Activated naive CD4-positive, alpha-beta T cell treated with anti-CD3 and anti-CD28 coated beads, Interleukin-2, amount 50 U/mL, for 16 hours (primary cell): ENCODE measurements around the gene KCNK5.

Experiments
- DNase-seq: peaks from one replicate; pipeline ENCODE4 v3.0.0-alpha.2; 2020

The KCNK5 gene

DNA sequence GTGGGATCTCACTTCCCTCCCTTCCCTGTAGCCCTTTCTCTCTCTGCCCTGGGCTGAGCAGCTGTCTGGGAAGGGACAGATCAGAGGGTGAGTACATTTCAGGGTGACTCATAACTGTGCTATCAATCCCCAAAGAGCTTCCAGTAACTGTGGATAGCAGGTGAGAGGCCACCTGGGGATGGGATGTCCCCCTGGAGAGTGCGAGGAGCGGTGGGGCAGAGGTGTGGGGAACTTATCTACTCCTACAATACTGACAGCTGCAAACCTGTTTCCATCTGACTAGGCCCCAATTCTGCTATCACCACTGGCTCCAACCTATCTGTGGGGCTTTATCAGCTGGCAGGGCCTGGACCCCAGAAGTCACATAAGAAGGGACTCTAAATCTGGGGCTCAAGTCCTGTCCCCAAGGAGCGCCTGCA lies 32.6 kb downstream of the KCNK5 start:
- no peak for DNase-seq

DNA sequence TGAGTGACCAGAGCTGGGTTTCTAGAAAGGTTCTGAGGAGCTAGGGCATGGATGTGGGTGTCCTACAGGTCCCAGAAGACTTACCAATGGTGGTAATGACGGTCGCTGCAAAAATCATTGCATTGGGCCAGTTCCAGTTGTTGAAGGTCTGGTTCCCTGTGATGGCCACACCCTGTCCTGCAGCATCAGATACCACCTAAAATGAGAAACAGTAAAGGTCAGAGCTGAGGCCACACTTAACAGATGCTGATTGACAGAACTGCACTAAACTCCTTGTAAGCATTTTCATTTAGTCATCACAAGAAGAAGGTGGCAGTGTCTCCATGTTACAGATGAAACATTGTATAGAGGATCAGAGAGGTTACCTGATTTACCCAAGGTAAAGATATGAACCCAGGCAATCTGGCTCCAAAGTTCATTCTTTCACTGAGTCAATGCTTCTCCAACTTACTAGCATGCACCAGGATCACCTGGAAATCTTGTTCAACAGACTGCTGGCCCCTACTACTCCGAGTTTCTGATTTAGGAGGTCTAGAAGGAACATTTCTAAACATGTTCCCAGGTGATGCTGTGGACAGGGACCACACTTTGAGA lies 33.4 kb downstream of the KCNK5 start:
- no peak for DNase-seq

DNA sequence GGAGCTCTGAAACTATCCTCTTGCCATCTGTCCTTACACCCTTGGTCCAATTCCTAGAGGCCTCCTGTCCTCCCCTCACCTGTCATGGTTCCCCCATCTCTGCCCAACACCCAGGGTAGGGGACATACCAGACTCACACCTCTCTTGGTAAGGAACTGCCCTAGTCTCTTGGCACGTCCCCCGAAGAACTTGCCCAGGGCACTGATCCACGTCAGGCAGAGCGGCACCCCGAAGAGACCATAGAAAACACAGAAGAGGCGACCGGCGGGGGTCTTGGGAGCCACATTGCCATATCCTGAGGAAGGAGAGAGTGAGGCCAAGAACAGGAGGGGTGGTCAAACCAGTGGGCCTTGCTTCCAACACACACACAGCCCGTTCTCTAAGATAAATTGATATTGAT lies 34.8 kb downstream of the KCNK5 start:
- DNase-seq = no peak

DNA sequence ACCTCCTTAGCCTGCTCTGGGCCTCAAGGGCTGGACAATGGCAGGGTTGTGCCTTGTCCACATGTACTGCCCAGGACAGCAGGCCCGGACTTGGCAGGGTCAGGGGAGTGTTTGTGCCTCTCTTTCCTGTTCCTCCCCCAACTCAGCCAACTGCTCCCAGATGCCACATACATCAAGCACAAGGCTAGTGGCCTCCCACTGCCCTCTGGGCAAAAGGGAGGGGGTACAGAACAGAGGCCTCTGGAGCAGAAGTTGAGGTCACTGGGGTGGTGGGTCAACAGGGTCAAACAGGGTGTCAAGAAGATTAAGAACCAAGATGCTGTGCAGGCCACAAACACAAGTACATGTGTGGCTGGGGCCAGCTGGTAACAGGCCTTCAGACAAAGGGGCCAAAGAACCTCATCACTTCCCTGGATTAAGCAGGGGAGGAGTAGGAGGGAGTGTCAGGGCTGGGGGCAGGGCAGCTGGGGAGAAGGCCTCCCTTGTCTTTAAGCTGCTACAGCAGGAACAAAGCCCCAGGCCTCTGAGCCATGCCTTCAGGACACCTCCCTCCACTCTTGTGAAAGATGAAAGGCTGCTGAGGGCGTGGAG lies 36.0 kb downstream of the KCNK5 start:
- no peak for DNase-seq

DNA sequence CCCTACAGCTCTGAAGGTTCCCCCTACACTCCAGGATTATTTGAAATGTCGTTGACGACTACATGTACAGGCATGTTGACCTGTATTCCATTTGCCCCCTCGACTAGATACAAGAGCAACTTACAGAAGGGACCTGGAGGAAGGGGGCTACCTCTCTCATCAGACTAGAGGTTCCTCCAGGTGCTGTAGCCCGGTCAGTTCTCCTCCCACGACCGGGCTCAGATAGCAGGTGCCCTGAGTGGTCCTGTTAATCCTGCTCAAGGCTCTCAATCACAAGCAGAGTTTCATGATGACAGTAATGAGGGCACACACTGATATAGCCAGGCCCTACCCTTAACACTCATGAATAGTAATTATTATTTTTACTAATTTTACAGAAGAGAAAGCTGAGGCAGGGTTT lies 36.5 kb downstream of the KCNK5 start:
- no peak for DNase-seq

DNA sequence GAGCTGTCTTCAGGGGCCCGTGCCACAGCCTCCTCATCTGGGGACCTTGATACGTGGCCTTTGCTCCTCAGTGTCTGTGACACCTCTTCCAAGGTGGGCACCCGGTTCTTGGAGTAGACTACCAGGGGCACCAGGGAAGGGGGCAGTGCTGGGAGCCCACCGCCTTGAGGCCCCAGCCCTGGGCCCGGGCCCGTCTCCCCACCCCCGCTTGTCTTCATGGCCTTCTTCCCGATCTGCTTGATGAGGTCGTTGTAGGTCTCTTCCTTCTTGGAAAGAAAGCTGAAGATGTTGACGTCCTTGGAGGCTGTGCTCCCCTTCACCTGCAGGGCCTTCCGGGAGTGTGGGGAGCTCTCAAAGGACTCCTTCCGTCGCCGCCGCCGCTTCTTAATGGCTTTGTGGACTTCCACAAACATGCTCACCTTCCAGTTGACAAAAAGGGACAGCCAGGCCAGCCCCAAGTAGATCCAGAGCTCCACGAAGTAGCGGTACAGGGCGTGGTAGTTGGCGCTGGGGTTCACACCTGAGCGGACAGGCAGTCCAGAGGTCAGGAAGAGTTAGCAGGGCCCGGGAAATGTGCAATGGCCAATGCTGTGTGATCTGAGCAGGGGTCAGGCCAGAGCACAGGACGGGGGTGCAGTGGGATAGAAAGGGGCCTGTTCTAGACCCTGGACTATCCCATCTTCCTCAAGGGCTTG lies 37.9 kb downstream of the KCNK5 start:
- no peak for DNase-seq

DNA sequence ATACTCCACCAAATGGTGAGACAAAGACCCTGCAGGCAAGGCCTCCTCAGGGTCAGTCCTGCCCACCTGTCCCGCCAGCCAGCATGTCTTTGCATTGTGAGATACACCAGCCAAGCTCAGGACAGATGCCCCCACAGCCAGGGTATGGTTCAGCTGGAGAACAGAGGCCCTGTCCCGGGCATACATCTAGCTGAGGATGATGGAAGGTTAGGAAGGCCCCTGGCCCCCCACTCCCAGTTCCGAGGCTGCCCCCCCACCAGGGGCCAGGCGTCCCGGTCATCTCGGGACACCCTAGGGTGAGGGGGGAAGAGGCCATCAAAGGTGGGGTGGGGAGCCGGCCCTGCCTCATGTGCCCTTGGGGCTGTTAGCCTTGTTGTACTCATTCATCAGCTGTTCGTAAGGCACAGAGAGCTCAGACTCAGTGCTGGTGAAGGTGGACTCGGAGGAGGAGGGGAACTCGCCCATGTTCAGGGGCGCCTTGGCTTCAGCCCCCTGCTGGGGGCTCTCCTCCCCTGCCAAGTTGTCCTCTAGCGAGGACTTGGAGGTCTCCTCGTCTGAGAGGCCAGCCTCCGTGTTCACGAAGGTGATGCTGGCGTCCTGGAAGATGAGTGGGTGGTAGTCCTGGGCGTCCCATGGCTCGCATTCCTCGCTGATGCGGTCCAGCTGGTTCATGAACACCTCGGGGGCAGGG lies 38.6 kb downstream of the KCNK5 start:
- no peak for DNase-seq

DNA sequence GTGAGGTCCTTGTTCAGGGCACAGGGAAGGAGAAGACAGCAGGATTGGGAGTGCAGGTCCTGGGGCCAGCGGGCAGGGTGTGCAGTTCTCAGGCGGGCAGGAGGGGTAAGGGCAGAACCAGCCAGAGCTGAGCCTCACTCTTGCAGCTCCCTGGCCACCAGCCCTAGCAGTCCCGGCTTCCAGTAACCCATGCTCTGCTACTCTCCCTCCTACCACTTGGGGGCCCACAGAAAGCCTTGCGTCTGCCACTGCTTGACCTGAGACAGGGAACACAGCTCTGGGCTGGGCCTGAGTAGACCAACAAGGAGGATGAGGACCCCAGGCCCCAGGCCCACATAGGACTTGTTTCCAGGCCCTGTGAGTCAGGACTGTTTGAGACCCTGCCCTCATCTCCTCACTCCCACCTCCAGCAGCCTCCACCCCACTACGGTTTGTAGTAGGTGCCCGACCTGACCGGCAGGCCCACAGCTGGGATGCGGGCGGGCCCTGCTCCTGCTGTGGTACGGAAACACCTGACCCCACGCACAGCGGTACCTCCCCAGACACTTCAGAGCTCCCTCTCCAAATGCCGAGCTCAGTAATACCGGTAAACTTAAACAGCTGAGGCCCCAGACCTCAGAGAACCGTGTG lies 39.2 kb downstream of the KCNK5 start:
- DNase-seq = no peak

DNA sequence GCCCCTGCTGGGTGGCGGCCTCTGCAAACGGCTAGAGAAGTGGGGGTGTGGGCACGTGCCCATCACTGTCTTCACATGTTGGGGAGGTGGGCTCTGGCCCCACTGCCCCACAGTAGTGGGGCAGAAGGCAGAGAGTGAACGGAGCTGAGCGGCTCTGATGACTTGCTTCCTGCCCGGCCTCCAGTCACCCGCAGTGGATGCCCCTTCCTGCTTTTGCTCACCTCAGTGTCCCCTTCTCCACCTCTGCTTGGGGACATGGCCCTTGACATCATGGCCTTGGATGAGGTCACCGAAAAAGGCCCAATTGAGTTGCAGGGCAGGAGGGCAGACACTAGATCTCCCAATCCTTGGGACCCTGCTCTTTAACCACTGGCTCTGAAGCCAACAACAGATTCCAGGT lies 40.1 kb downstream of the KCNK5 start:
- DNase-seq = no peak

DNA sequence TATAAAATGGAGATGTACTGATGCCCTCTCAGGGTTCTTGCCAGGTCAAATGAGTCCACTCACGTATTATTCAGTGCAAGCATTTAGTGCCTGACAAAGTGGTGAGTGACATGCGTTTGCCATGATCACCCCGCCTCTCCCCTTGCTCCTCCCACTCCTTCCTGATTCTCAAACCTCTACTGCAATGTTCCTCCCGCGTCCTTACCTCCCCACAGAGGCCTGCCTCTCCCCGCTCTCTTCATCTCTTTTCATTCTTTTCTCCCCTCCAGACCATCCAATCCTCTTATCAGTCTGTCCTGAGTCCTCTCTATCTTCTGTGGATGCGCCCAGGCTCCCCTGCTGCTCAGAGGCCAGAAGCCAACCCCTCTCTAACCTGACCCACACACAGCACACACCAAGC lies 40.7 kb downstream of the KCNK5 start:
- DNase-seq = no peak

DNA sequence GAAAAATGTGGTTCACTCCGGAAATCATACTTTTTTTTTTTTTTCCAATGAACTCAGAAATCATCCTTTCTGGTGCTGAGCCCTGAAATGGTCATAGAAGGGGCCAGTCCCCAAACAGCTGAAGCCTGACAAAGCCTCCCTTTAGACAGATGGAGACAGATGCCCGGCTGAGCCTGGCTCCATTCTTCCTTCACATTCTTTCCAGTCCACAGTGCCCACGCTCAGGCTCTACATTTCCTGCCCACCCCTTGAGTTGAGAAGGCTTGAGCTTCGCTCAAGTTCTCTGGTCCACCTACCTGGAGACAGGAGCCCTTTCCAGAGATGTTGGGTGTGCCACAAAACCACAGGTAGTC lies 41.2 kb downstream of the KCNK5 start:
- DNase-seq = no peak

DNA sequence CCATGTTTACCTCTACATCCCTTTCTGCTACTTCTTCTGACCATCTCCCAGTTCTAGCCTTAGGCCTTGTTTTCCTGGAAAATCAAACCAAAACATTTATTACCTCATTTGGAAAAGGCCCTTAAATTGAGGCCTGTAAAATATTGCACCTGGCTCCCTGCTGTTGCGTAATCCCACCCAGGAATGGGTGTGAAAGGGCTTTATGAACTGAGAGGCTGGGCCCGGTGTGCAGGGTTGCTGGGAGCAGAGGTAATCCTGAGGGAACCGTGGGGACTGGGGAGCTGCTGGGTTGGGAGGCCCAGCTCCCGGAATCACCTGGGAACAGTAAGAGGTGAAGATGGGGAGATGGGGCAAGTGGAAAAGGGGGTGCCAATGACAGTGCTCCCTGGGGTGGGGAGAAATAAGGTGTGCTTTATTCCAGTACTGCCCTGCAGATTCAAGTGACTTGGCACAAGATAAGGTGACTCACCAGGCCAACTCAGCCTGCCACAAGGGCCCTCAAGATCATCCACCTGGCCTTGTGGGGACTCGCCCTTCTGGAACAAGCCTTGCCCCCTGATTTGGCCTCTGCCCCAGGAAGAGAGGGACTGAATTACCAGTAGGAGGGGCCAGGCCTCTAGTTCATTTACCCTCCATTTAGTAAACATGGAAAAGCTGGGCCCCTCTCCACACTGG lies 44.2 kb downstream of the KCNK5 start:
- DNase-seq = no peak

DNA sequence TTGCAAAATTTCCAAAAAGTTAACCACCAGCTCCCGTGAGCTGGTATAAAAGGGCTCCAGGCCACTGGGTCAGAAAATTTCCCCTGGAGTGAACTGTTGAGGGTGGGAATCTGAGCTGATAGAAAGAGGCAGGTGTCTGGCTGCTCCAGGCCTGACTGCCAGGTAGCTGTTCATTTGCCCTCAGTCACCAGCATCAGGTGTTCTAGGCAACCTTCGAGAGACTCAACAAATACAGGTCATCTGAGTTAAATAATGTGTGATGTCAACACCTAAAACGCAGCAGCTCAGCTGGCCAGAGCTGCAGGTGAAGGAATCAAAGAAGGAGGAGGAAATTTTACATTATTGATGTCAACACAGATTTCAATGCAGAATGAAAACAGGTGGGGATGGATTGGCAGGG lies 46.7 kb downstream of the KCNK5 start:
- DNase-seq = no peak

DNA sequence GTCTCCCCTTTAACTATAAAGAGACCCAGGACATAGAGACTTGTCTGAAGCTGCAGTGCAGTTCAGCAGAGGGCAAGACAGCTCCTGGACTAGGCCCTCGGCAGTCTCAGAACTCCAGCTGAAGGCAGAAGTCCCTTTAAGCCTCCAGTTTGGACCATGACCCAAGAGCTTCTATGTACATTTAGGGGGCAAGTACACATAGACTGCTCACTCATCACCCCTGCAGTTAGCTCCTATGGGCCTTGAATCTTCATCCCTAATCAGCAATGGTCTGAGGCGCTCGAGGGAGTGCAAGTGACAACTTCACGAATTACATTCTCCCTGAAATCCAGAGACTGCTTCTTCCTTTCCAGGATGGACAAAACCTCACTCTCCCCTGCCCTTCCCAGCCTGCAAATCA lies 47.4 kb downstream of the KCNK5 start:
- no peak for DNase-seq

DNA sequence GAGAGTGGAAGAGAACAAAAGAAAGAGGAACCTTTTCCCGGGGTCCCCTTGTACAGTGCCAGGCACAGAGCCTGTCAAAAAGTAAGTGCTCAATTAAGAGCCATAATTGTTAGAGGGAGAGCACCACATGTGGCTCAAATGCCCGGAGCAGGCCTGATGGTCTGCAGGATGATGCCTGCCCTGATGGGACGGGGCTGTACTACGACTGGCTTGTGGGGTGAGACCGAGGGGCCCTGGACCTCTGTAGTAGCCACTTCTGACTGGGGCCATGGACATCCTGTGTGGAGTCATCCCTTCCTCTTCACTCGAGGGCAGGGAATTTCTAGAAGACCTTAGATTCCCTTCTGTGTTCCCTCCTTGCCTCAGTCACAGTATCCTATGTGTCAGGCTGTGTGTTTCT lies 47.9 kb downstream of the KCNK5 start:
- DNase-seq = no peak

DNA sequence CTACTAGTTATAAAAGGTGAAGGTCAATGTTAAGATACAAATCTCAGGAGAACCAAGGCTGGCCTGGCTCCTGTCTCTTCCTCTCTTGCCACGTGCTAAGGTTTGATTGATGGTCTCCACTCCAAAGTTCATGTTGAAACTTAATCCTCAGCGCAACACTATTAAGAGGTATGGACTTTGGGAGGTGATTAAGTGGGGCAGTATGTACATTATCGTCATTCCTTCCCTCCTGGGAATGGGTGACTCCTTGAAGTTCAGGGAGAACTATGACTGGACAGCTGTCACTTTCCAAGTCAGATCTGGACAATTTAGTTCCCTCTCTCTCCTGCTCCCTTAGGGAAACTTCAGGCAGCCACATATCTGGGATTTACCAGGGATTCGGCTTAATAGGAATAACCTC lies 50.5 kb downstream of the KCNK5 start:
- no peak for DNase-seq

DNA sequence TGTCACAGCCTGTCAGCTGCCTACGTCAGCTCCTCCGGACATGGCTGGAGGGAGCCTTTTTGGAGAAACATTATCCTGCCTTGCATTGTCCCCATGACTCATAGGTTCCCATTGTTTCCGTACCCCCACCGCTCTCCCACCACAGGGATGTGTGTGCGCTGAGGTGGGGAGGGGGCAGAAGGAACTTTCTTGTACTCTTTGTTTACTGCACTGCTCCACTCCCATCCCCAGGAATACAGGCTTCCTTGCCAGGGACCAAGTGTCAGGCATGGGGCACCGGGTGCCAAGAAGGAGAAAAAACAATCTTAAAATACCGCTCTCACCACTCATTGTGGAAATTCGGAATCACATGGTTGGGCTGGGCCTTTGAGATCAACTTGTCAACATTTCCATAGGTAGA lies 51.0 kb downstream of the KCNK5 start:
- no peak for DNase-seq

DNA sequence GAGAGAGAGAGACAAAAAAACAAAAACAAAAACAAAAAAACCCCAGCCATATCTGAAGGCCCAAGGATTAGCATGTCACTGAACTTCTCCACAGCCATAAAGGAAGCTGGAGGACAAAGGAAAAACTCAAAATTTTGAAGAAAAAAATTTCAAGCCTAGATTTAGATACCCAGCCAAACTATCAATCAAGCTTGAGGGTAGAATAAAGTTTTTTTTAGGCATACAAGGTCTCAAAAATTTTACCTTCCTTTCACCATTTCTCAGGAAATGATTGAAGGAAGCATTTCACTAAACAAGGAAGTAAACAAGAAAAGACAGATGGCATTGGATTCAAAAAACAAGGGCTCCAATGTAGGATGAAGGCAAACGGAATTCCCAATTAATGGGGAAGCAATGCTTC lies 52.1 kb downstream of the KCNK5 start:
- DNase-seq = no peak

DNA sequence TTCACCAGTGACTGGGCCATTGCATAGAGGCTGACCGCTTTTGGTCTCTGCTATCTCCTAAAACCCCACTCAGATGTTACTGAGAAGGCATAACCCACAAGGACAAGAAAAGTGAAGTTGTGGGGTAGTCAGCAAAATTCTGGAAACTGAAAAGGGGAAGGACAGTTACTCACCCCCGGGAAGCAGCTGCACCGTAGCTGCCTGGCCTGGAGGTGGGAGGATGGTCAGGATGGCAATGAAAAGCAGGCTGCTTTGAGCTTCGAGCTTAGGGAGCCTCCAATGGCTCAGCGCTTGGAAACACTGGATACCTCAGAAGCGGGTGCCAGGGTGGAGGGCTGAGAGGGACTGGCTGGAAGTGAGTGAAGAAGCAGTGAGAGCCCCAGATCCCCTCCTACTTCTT lies 56.0 kb downstream of the KCNK5 start:
- no peak for DNase-seq

DNA sequence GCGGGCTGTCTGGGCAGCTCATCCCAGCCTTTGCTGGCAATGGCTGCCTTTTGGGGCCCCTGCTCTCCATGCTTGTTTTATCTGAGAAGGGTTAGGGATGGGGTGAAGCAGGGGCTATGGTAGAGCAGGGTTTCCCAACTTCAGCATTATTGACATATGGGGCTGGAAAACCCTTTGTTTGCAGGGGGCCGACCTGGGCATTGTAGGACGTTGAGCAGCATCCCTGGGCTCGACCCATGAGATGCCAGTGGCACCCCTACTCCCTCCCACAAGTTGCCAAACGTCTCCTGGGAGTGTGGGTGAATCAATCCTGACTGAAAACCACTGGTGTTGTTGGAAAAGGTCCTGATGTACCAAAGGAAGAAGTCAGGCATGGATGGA lies 56.9 kb downstream of the KCNK5 start:
- DNase-seq = no peak

DNA sequence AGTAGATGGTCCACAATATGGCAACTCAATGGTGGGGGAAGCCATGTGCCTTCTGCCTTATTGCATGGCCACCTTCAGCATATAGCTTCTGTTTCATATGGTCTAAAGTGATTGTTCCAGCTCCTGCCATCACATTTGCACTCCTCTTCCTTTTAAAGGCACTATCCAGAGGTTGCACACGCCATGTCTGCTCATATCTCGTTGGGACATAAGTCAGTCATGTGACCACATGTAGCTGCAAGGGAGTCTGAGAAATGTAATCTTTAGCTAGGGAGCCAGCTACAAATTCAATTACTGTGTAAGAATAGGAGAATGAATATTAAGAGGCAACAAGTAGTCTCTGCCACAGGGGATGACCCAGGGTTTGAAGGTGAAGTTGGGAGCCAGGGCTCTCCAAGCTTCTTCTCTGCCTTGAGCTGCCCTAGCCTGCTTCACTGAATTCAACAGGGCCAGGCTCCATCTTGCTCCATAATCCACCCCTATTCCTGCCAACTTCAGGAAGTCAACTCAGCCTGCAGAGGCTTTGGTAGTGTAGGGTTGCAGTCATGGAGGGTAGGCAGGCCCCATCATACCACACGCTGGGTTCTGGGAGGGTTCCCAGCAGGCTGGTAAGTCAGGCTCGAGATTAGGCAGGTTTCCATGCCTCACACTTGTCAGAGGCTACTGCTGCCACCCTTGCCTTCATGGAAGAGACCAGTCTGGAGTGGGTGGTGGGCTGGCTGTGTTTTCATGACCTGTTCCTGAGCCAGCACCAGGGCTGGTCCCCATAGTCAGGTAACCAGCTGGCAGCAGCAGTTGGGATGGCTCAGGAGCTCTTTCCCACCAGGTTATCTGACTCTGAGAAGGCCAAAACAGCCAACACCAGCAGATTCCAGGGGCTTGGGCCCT lies 57.5 kb downstream of the KCNK5 start:
- DNase-seq = no peak

DNA sequence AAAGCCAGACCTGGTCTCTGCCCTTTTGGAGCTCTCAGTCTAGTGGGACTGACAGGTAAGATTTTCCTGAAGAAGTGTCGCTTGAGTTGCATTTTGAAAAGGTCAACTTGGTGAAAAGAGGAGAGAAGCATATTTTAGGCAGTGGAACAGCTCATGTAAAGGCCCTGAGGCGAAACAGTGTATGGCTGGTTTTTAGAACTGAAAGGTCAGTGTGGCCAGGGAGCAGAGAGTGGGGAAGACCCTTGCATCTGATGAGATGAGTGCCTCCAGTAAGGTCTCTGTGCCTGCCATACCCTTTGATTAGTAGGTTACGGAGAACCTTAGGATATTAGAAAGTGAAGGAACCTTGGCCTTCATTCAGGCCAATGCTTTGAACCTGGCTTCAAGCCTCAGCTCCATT lies 58.4 kb downstream of the KCNK5 start:
- DNase-seq = no peak
